OCI-LY1 (cell line): ENCODE data around the gene SV2C.

ENCODE experiments used
- H2AFZ ChIP-seq: fragments of 200-600 bp; sonication (generic), shearing (Covaris generic); 2 replicates; pipeline ENCODE4 v1.6.0; 2014; ENCODE audit warnings: antibody characterized with exemption, mild to moderate bottlenecking, low read length
- H3F3A ChIP-seq: fragments of 200-600 bp; sonication (generic), shearing (Covaris generic); 2 replicates; pipeline ENCODE4 v1.6.0; 2014; ENCODE audit warnings: mild to moderate bottlenecking, antibody characterized with exemption, low read length, moderate library complexity; ENCODE audit not compliant: insufficient read depth
- H3K27ac ChIP-seq: fragments of 200-600 bp; sonication (generic); 2 replicates; pipeline ENCODE4 v1.5.1; 2014; ENCODE audit warnings: low read length, mixed run types, mild to moderate bottlenecking, low read depth; ENCODE audit not compliant: poor library complexity, severe bottlenecking
- H3K27me3 ChIP-seq: fragments of 200-600 bp; sonication (generic); 2 replicates; pipeline ENCODE4 v1.6.0; 2014; ENCODE audit warnings: antibody characterized with exemption, mild to moderate bottlenecking, low read length, moderate library complexity; ENCODE audit not compliant: insufficient read depth
- H3K36me3 ChIP-seq: fragments of 200-600 bp; sonication (generic); 2 replicates; pipeline ENCODE4 v1.6.1; 2014; ENCODE audit warnings: mild to moderate bottlenecking, antibody characterized with exemption, low read length, moderate library complexity, mixed read lengths; ENCODE audit not compliant: insufficient read depth
- H3K4me1 ChIP-seq: fragments of 200-600 bp; sonication (generic); 2 replicates; pipeline ENCODE4 v1.5.1; 2014; ENCODE audit warnings: mild to moderate bottlenecking, low read length, moderate library complexity; ENCODE audit not compliant: insufficient read depth, severe bottlenecking
- H3K4me2 ChIP-seq: fragments of 200-600 bp; sonication (generic), shearing (Covaris generic); 2 replicates; pipeline ENCODE4 v1.6.1; 2014; ENCODE audit warnings: low read length
- H3K4me3 ChIP-seq: fragments of 200-600 bp; sonication (generic); 2 replicates; pipeline ENCODE4 v1.5.1; 2014; ENCODE audit warnings: low read length, low read depth, mild to moderate bottlenecking, mixed read lengths; ENCODE audit not compliant: poor library complexity, severe bottlenecking
- H3K79me2 ChIP-seq: fragments of 200-600 bp; shearing (Covaris generic); 2 replicates; pipeline ENCODE4 v1.6.1; 2016; ENCODE audit warnings: mixed run types, low read length, mixed read lengths; ENCODE audit not compliant: insufficient read depth
- H3K9ac ChIP-seq: fragments of 200-600 bp; sonication (generic), shearing (Covaris generic); 2 replicates; pipeline ENCODE4 v1.6.1; 2014; ENCODE audit warnings: mild to moderate bottlenecking, low read length, mixed read lengths
- H3K9me2 ChIP-seq: fragments of 200-600 bp; sonication (generic), shearing (Covaris generic); 2 replicates; pipeline ENCODE4 v1.6.1; 2014; ENCODE audit warnings: low read depth, mild to moderate bottlenecking, low read length, mixed read lengths
- H3K9me3 ChIP-seq: fragments of 200-600 bp; shearing (Covaris generic); 2 replicates; pipeline ENCODE4 v1.6.1; 2014; ENCODE audit warnings: low read length, mixed read lengths
- H4K20me1 ChIP-seq: fragments of 200-600 bp; sonication (generic), shearing (Covaris generic); 2 replicates; pipeline ENCODE4 v1.6.0; 2016; ENCODE audit warnings: mild to moderate bottlenecking, low read length; ENCODE audit not compliant: insufficient read depth
- EZH2 ChIP-seq: fragments of 200-600 bp; sonication (generic), shearing (Covaris generic); IDR thresholded peaks from 2 replicates; pipeline ENCODE4 v1.8.0; 2017; ENCODE audit warnings: borderline replicate concordance, mixed run types, mild to moderate bottlenecking, antibody characterized with exemption, low read length, moderate library complexity, mixed read lengths
- TF ChIP-seq, protein P1 (sequence below): fragments of 200-600 bp; sonication (generic), shearing (Covaris generic); IDR thresholded peaks from 2 replicates; pipeline ENCODE4 v1.5.1; 2017; ENCODE audit warnings: mild to moderate bottlenecking, antibody characterized with exemption, low read length, moderate library complexity, mixed read lengths

The SV2C gene

GRCh38 chr5:76091351-76091750, 8.2 kb downstream of the SV2C start:
- H3K9me3 ChIP-seq, result no peaks in the 10 kb centered on the region
- H3K36me3 ChIP-seq, result no peaks in the 10 kb centered on the region
- no peak overlapping the region for H3K27ac ChIP-seq
- H3K9ac ChIP-seq, result no peak overlapping the region
- TF ChIP-seq, protein P1, sequence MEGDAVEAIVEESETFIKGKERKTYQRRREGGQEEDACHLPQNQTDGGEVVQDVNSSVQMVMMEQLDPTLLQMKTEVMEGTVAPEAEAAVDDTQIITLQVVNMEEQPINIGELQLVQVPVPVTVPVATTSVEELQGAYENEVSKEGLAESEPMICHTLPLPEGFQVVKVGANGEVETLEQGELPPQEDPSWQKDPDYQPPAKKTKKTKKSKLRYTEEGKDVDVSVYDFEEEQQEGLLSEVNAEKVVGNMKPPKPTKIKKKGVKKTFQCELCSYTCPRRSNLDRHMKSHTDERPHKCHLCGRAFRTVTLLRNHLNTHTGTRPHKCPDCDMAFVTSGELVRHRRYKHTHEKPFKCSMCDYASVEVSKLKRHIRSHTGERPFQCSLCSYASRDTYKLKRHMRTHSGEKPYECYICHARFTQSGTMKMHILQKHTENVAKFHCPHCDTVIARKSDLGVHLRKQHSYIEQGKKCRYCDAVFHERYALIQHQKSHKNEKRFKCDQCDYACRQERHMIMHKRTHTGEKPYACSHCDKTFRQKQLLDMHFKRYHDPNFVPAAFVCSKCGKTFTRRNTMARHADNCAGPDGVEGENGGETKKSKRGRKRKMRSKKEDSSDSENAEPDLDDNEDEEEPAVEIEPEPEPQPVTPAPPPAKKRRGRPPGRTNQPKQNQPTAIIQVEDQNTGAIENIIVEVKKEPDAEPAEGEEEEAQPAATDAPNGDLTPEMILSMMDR, result no peak
- TF ChIP-seq EZH2, result no peak
- no peaks in the 10 kb centered on the region for H4K20me1 ChIP-seq
- H3K4me2 ChIP-seq, result no peak overlapping the region
- no peaks in the 10 kb centered on the region for H3K79me2 ChIP-seq
- H2AFZ ChIP-seq, result no peak overlapping the region
- H3K27me3 ChIP-seq, result no peaks in the 10 kb centered on the region
- no peaks in the 10 kb centered on the region for H3K4me1 ChIP-seq
- no peaks in the 10 kb centered on the region for H3K9me2 ChIP-seq
- H3F3A ChIP-seq, result no peaks in the 10 kb centered on the region
- H3K4me3 ChIP-seq, result no peak overlapping the region

DNA sequence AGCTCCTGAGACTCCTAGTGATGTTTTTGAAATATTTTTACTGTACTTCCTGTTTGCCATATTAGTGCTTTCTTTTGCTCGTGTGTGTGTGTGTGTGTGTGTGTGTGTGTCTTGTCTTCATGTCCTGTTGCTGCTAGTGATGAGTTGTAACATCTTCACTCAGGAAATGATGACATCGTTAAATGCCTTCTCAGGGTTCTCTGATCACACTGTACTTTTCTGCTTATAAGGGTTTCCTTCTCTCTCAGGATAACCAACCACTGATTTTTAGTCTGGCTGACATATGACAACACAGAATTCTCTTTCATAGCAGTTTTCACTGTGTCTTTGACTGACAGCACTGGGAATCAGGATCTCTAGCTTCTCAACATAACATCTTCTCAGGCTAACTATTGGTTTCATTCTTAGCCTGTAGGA, 16.1 kb downstream of the SV2C start:
- H3K27ac ChIP-seq, result no peak overlapping the region

GRCh38 chr5:76099756-76100155, 16.6 kb downstream of the SV2C start:
- Histone ChIP-seq H3K27ac (no peak overlapping the region), H2AFZ (no peak overlapping the region), H3K9ac (no peak overlapping the region), H3K4me3 (no peak overlapping the region), H3K79me2 (no peaks in the 10 kb centered on the region), H3K9me3 (no peaks in the 10 kb centered on the region), H3K27me3 (no peaks in the 10 kb centered on the region), H3K9me2 (no peaks in the 10 kb centered on the region; the same call in 1 of the 2 replicates), H3K36me3 (no peaks in the 10 kb centered on the region), H3F3A (no peaks in the 10 kb centered on the region), H3K4me1 (no peaks in the 10 kb centered on the region), H4K20me1 (no peaks in the 10 kb centered on the region), H3K4me2 (no peak overlapping the region)
- TF ChIP-seq, protein P1, result no peak
- no peak for TF ChIP-seq EZH2

More for the DNA sequence above, 16.1 kb downstream of the SV2C start:
- H3K9me3 ChIP-seq, result no peaks in the 10 kb centered on the region
- no peaks in the 10 kb centered on the region for H3K79me2 ChIP-seq
- no peak overlapping the region for H3K9ac ChIP-seq
- H2AFZ ChIP-seq, result no peak overlapping the region
- H3K27me3 ChIP-seq, result no peaks in the 10 kb centered on the region
- H4K20me1 ChIP-seq, result no peaks in the 10 kb centered on the region
- H3K4me3 ChIP-seq, result no peak overlapping the region
- H3K4me2 ChIP-seq, result no peak overlapping the region
- H3K4me1 ChIP-seq, result no peaks in the 10 kb centered on the region
- no peak for TF ChIP-seq EZH2
- TF ChIP-seq, protein P1, result no peak
- no peaks in the 10 kb centered on the region; the same call in 1 of the 2 replicates for H3K9me2 ChIP-seq
- no peaks in the 10 kb centered on the region for H3K36me3 ChIP-seq
- H3F3A ChIP-seq, result no peaks in the 10 kb centered on the region
